H1 (cell line): ENCODE data around the gene RAB3GAP2. TPM values are rescaled to one million over a fixed set of nuclear protein-coding genes. Genes with fewer than 3 reads are reported as not detected.

ENCODE experiments used
- CTCF ChIA-PET: fragments of 300-600 bp; sonication (Branson Sonifier 250); formaldehyde crosslinking; loops from one replicate; lab custom pipeline; 2021; ENCODE audit not compliant: partially characterized antibody; lab: Charles Lee
- POLR2A ChIA-PET: fragments of 300-600 bp; sonication (Branson Sonifier 250); formaldehyde crosslinking; loops from one replicate; lab custom pipeline; 2021; ENCODE audit warnings: inconsistent platforms; ENCODE audit not compliant: partially characterized antibody; lab: Charles Lee
- DNase-seq, 2 experiments: peaks; one replicate each; pipeline versions ENCODE4 v3.0.0 to v3.0.0-alpha.2; 2010 to 2022; ENCODE audit warnings: low spot score in 2 of 2, low read depth in 1 of 2, mixed read lengths in 1 of 2
- FAIRE-seq: peaks from 2 replicates; lab custom pipeline; 2011; peaks lifted over from hg19 to GRCh38; lab: Jason Lieb, UNC
- H2AFZ ChIP-seq: 2 replicates; pipeline ENCODE4 v1.8.1; 2012; ENCODE audit warnings: low read length, inconsistent platforms
- H2AK5ac ChIP-seq: 2 replicates; pipeline ENCODE4 v1.6.1; 2013; ENCODE audit warnings: low read depth, low read length
- H2BK120ac ChIP-seq: replicated peaks from 2 replicates; pipeline ENCODE3; 2013; ENCODE audit warnings: low read depth, low read length, inconsistent platforms
- H2BK12ac ChIP-seq: 2 replicates; pipeline ENCODE4 v1.6.1; 2013; ENCODE audit warnings: low read depth, low read length
- H2BK15ac ChIP-seq: 2 replicates; pipeline ENCODE4 v1.6.1; 2013; ENCODE audit warnings: low read length
- H2BK20ac ChIP-seq: 2 replicates; pipeline ENCODE4 v1.6.1; 2013; ENCODE audit warnings: low read length
- H2BK5ac ChIP-seq: 2 replicates; pipeline ENCODE4 v1.6.1; 2013; ENCODE audit warnings: low read depth, low read length
- H3K14ac ChIP-seq: 2 replicates; pipeline ENCODE4 v1.6.1; 2013; ENCODE audit warnings: inconsistent platforms; ENCODE audit not compliant: insufficient read length
- H3K18ac ChIP-seq: 2 replicates; pipeline ENCODE4 v1.6.1; 2013; ENCODE audit warnings: low read length; ENCODE audit errors: extremely low read depth
- H3K23ac ChIP-seq: 2 replicates; pipeline ENCODE4 v1.6.1; 2013; ENCODE audit warnings: inconsistent platforms; ENCODE audit not compliant: insufficient read length
- H3K23me2 ChIP-seq: 2 replicates; pipeline ENCODE4 v1.6.1; 2013; ENCODE audit warnings: low read depth, low read length
- H3K27ac ChIP-seq: 2 replicates; pipeline ENCODE4 v1.6.1; 2011; ENCODE audit warnings: low read depth, low read length, inconsistent platforms
- H3K27me3 ChIP-seq, 4 experiments: replicated peaks in 1 of 4; 1 replicate in 1 of 4; 2 replicates in 3 of 4; pipeline versions ENCODE4 v1.6.1 to v1.8.1; 2011 to 2013; ENCODE audit warnings: low read length in 3 of 4, mild to moderate bottlenecking in 3 of 4, inconsistent platforms in 2 of 4, mixed read lengths in 2 of 4, moderate library complexity in 1 of 4; ENCODE audit not compliant: control insufficient read depth in 3 of 4, insufficient read depth in 3 of 4; ENCODE audit errors: extremely low read depth in 1 of 4
- H3K36me3 ChIP-seq, 4 experiments: 2 replicates each; pipeline versions ENCODE4 v1.6.1 to v1.8.1; 2011 to 2013; ENCODE audit warnings: mild to moderate bottlenecking in 4 of 4, low read length in 3 of 4, moderate library complexity in 2 of 4, control low read depth in 1 of 4, inconsistent platforms in 1 of 4; ENCODE audit not compliant: insufficient read depth in 4 of 4, control insufficient read depth in 2 of 4
- H3K4ac ChIP-seq: replicated peaks from 2 replicates; pipeline ENCODE3; 2013; ENCODE audit warnings: low read length, low read depth, mixed read lengths, inconsistent platforms; ENCODE audit not compliant: insufficient read length
- H3K4me1 ChIP-seq, 4 experiments: replicated peaks in 1 of 4; 1 replicate in 1 of 4; 2 replicates in 3 of 4; pipeline versions ENCODE4 v1.6.1 to v1.8.1; 2011 to 2013; ENCODE audit warnings: low read length in 3 of 4, inconsistent platforms in 2 of 4, mixed read lengths in 1 of 4; ENCODE audit not compliant: insufficient read depth in 4 of 4, control insufficient read depth in 3 of 4
- H3K4me2 ChIP-seq, 2 experiments: 2 replicates each; pipeline versions ENCODE4 v1.6.1 to v1.8.1; 2011 to 2013; ENCODE audit warnings: low read depth in 2 of 2, low read length in 2 of 2, control low read depth in 1 of 2, inconsistent platforms in 1 of 2, mild to moderate bottlenecking in 1 of 2; ENCODE audit not compliant: insufficient read depth in 1 of 2
- H3K4me3 ChIP-seq, 4 experiments: fragments of 200-600, 300-600 bp in 1 of 4; sonication (generic), shearing (Covaris generic), sonication (Bioruptor Twin) in 1 of 4; 2 replicates each; pipeline versions ENCODE4 v1.5.1 to v1.8.1; 2011 to 2016; ENCODE audit warnings: low read length in 4 of 4, low read depth in 3 of 4, control low read depth in 2 of 4, inconsistent platforms in 2 of 4, mild to moderate bottlenecking in 2 of 4, mixed read lengths in 1 of 4, moderate library complexity in 1 of 4; ENCODE audit not compliant: insufficient read depth in 2 of 4; ENCODE audit errors: extremely low read depth in 1 of 4
- H3K56ac ChIP-seq: replicated peaks from 2 replicates; pipeline ENCODE3; 2013; ENCODE audit warnings: low read depth, mild to moderate bottlenecking, mixed read lengths, low read length, inconsistent platforms; ENCODE audit not compliant: insufficient read length
- H3K79me1 ChIP-seq: 2 replicates; pipeline ENCODE4 v1.6.1; 2013; ENCODE audit warnings: low read depth, low read length, control low read depth
- H3K79me2 ChIP-seq, 2 experiments: 2 replicates each; pipeline versions ENCODE4 v1.6.1 to v1.8.1; 2012 to 2013; ENCODE audit warnings: low read length in 2 of 2, mild to moderate bottlenecking in 2 of 2, inconsistent platforms in 1 of 2; ENCODE audit not compliant: insufficient read depth in 2 of 2, control insufficient read depth in 1 of 2
- H3K9ac ChIP-seq, 4 experiments: replicated peaks in 1 of 4; 1 replicate in 1 of 4; 2 replicates in 3 of 4; pipeline versions ENCODE4 v1.6.1 to v1.8.1; 2011 to 2013; ENCODE audit warnings: low read depth in 3 of 4, low read length in 3 of 4, control low read depth in 2 of 4, mild to moderate bottlenecking in 2 of 4, moderate library complexity in 2 of 4, inconsistent platforms in 1 of 4; ENCODE audit errors: extremely low read depth in 1 of 4
- H3K9me3 ChIP-seq, 2 experiments: 2 replicates each; pipeline versions ENCODE4 v1.6.1 to v1.8.1; 2012 to 2013; ENCODE audit warnings: mild to moderate bottlenecking in 2 of 2, moderate library complexity in 2 of 2, control low read depth in 1 of 2, inconsistent platforms in 1 of 2, low read depth in 1 of 2, low read length in 1 of 2, mixed read lengths in 1 of 2; ENCODE audit not compliant: insufficient read depth in 2 of 2
- H4K20me1 ChIP-seq, 2 experiments: replicated peaks in 1 of 2; 2 replicates each; pipeline versions ENCODE3 to v1.8.1; 2011 to 2013; ENCODE audit warnings: inconsistent platforms in 2 of 2, low read length in 2 of 2, mild to moderate bottlenecking in 1 of 2; ENCODE audit not compliant: insufficient read depth in 2 of 2, control insufficient read depth in 1 of 2
- H4K5ac ChIP-seq: 2 replicates; pipeline ENCODE4 v1.6.1; 2013; ENCODE audit warnings: low read length, low read depth, mixed read lengths, inconsistent platforms; ENCODE audit not compliant: insufficient read length
- H4K8ac ChIP-seq: 2 replicates; pipeline ENCODE4 v1.8.0; 2013; ENCODE audit warnings: mild to moderate bottlenecking, moderate library complexity, low read length, inconsistent platforms; ENCODE audit not compliant: insufficient read depth; ENCODE audit errors: extremely low read depth
- H4K91ac ChIP-seq: replicated peaks from 2 replicates; pipeline ENCODE3; 2013; ENCODE audit warnings: low read length, mixed read lengths, inconsistent platforms; ENCODE audit not compliant: insufficient read length
- ASH2L ChIP-seq: fragments of 200-600, 300-600 bp; sonication (generic); IDR thresholded peaks from one replicate; pipeline ENCODE4 v1.7.1; 2017; ENCODE audit warnings: low read length
- BACH1 ChIP-seq: IDR thresholded peaks from 2 replicates; pipeline ENCODE4 v1.6.1; 2012; ENCODE audit warnings: low read length, improper control_type of control experiment
- BCL11A ChIP-seq, 2 experiments: IDR thresholded peaks; one replicate each; pipeline ENCODE4 v1.6.1; 2011; ENCODE audit warnings: low read depth in 2 of 2, low read length in 2 of 2, mild to moderate bottlenecking in 2 of 2
- EZH2 ChIP-seq: fragments of 200-600 bp; sonication (generic); IDR thresholded peaks from 2 replicates; pipeline ENCODE4 v1.7.1; 2012; ENCODE audit warnings: low read depth, mild to moderate bottlenecking, moderate library complexity, low read length, inconsistent platforms; ENCODE audit not compliant: severe bottlenecking
- KDM4A ChIP-seq: IDR thresholded peaks from one replicate; pipeline ENCODE4 v1.7.1; 2012; ENCODE audit warnings: low read depth, mild to moderate bottlenecking, moderate library complexity, low read length, inconsistent platforms; ENCODE audit not compliant: severe bottlenecking
- NANOG ChIP-seq: IDR thresholded peaks from 2 replicates; pipeline ENCODE4 v1.6.1; 2011; ENCODE audit warnings: low read length, low read depth, mild to moderate bottlenecking, inconsistent platforms; ENCODE audit not compliant: insufficient read depth, poor library complexity, severe bottlenecking
- RAD21 ChIP-seq, 2 experiments: IDR thresholded peaks in 1 of 2; conservative IDR thresholded peaks in 1 of 2; 2 replicates each; pipeline ENCODE4 v1.6.1; 2011; ENCODE audit warnings: low read depth in 2 of 2, low read length in 2 of 2, improper control_type of control experiment in 1 of 2, inconsistent platforms in 1 of 2, mild to moderate bottlenecking in 1 of 2, moderate library complexity in 1 of 2
- RFX5 ChIP-seq: IDR thresholded peaks from 2 replicates; pipeline ENCODE4 v1.6.1; 2011; ENCODE audit warnings: low read depth, low read length, improper control_type of control experiment, borderline replicate concordance
- SIX5 ChIP-seq: IDR thresholded peaks from 2 replicates; pipeline ENCODE4 v1.6.1; 2011; ENCODE audit warnings: mild to moderate bottlenecking, low read depth, low read length
- YY1 ChIP-seq: IDR thresholded peaks from 2 replicates; pipeline ENCODE4 v1.6.1; 2011; ENCODE audit warnings: low read depth, mild to moderate bottlenecking, low read length
- WGBS, 2 experiments: shearing (Covaris generic) in 1 of 2; methylation state at CpG; one replicate each; pipeline versions ENCODE4 v1.1.6 to v1.1.7; 2013 to 2015; ENCODE audit warnings: low lambda C conversion rate in 2 of 2, mixed read lengths in 2 of 2, inconsistent platforms in 1 of 2, low coverage in 1 of 2, missing lambda C conversion rate in 1 of 2; ENCODE audit not compliant: insufficient replicate concordance in 2 of 2, insufficient coverage in 1 of 2, insufficient read length in 1 of 2; ENCODE audit errors: extremely low coverage in 1 of 2, missing lambda C conversion rate in 1 of 2; 5-methylcytosine and 5-hydroxymethylcytosine counted together
- polyA plus RNA-seq, 7 experiments: library from polyadenylated mRNA; depleted of rRNA in 3 of 7; stranded (reverse) in 5 of 7; unstranded in 2 of 7; fragments of >200 nt in 5 of 7; fragments of 200-250 nt in 2 of 7; gene quantifications; 1 replicate in 5 of 7; 2 replicates in 1 of 7; 4 replicates in 1 of 7; pipeline versions ENCODE4 v1.2.1 to v1.2.3, GENCODE V29; 2011 to 2013; ENCODE audit warnings: missing spikeins in 2 of 7, mixed read lengths in 2 of 7
- total RNA-seq: library from RNA; stranded (reverse); fragmentation: NEBNext Ultra II Directional; extraction: Animal tissue kit (Norgen Biotek cat#: 25700); gene quantifications from 2 replicates; pipeline ENCODE4 v1.2.1, GENCODE V29; 2021

The RAB3GAP2 gene
- total and polyA plus RNA-seq, 2 of the 8 experiments (the other 6 are each of a cell fraction or from before 2014, with no cell fraction given), result 19.7 to 52.7 TPM

GRCh38 chr1:220278991-220279390 lies 6.7 kb upstream of the RAB3GAP2 start:
- Histone ChIP-seq H2BK120ac (no peak overlapping the region), H2BK5ac (no peak overlapping the region), H2BK20ac (no peak overlapping the region), H3K4me1 (peaks cover 2 to 6% (median 5%) of the 10 kb centered on the region in 4 experiments; a peak in 6 of 7 replicates), H2AFZ (no peak overlapping the region), H3K9ac (no peak overlapping the region), H3K4me3 (no peak overlapping the region), H4K20me1 (no peaks in the 10 kb centered on the region), H3K23me2 (no peaks in the 10 kb centered on the region), H3K9me3 (no peaks in the 10 kb centered on the region), H3K79me2 (no peaks in the 10 kb centered on the region), H4K5ac (no peak overlapping the region), H3K23ac (no peak overlapping the region), H3K36me3 (no peaks in the 10 kb centered on the region), H2AK5ac (no peak overlapping the region), H4K8ac (no peak overlapping the region), H2BK15ac (no peak overlapping the region), H3K56ac (no peak overlapping the region), H3K4ac (no peak overlapping the region), H4K91ac (no peak overlapping the region), H3K27me3 (no peaks in the 10 kb centered on the region), H2BK12ac (no peak overlapping the region), H3K4me2 (no peak overlapping the region), H3K14ac (no peak overlapping the region), H3K18ac (no peak overlapping the region), H3K27ac (no peak overlapping the region), H3K79me1 (no peaks in the 10 kb centered on the region)
- ChIA-PET POLR2A (no interaction called here), CTCF (interaction anchor here (0.6 to 14.9 kb wide), 12 partner anchors 11 to 497 kb away, joined by 3 to 168 read pairs (median 4); no protein-coding TSS in a partner anchor)
- no peak for FAIRE-seq
- 85% methylated on average over 3 of the region's 3 CpGs; no CpG with 5 or more reads in 1 of the 2 experiments for WGBS, 2 experiments
- DNase-seq, result no peak
- TF ChIP-seq BCL11A (IDR thresholded peaks at IDR 0.05; ENCODE audit: low read depth in 2 of 2, low read length in 2 of 2) (no peak), BACH1 (no peak), RAD21 (IDR thresholded peaks at IDR 0.05 in 1 of 2, conservative IDR thresholded peaks at IDR 0.05 in 1 of 2; ENCODE audit: low read depth in 2 of 2, low read length in 2 of 2) (no peak), SIX5 (no peak), YY1 (no peak), RFX5 (no peak), EZH2 (no peak), NANOG (no peak), ASH2L (no peak), KDM4A (no peak)
